BJ (cell line): Measurements from ENCODE around the gene INHBE. TPM values are rescaled to one million over a fixed set of nuclear protein-coding genes. Genes with fewer than 3 reads are reported as not detected.

Source experiments
- polyA plus RNA-seq: library from polyadenylated mRNA; depleted of rRNA; stranded (reverse); fragments of >200 nt; gene quantifications from 2 replicates; pipeline ENCODE4 v1.2.3, GENCODE V29; 2011; rRNA removed
- small RNA-seq: library from RNA; depleted of rRNA; stranded (forward); fragments of <200 nt; gene quantifications from one replicate; pipeline ENCODE3, GENCODE V24; 2012; ENCODE audit warnings: low replicate concordance, low read depth; ENCODE audit not compliant: insufficient read length

INHBE gene
- polyA plus RNA-seq, 1 experiment: 23.9 TPM

Small RNA genes lying within 50 kb of the gene (small RNA-seq; reads per million reads assigned to genes)
- gene RNU6-879P: not detected

Other genes with a start within 250 kb of the INHBE start
- gene NXPH4, start 238.5 kb upstream of the INHBE start, polyA plus RNA-seq: 1.4 and 2.8 TPM in 2 replicates
- 299 and 550 TPM in 2 replicates for gene SHMT2, start 225.6 kb upstream of the INHBE start, polyA plus RNA-seq
- 0.12 and 0.48 TPM in 2 replicates for gene STAC3, start 204.1 kb upstream of the INHBE start, polyA plus RNA-seq
- gene R3HDM2, start 24.3 kb upstream of the INHBE start, polyA plus RNA-seq: 12.6 and 27.4 TPM in 2 replicates
- 0.09 TPM in 1 of 2 replicates, not detected in the other for gene INHBC, start 20.5 kb upstream of the INHBE start, polyA plus RNA-seq
- 5.9 and 9.0 TPM in 2 replicates for gene GLI1, start 4.5 kb downstream of the INHBE start, polyA plus RNA-seq
- gene ARHGAP9, start 24.6 kb downstream of the INHBE start, polyA plus RNA-seq: 0.98 and 1.0 TPM in 2 replicates
- gene MARS1, start 32.8 kb downstream of the INHBE start, polyA plus RNA-seq: 280 and 378 TPM in 2 replicates
- 65.4 and 78.1 TPM in 2 replicates for gene DDIT3, start 65.2 kb downstream of the INHBE start, polyA plus RNA-seq
- gene MBD6, start 67.5 kb downstream of the INHBE start, polyA plus RNA-seq: 5.6 and 8.3 TPM in 2 replicates
- 133 and 167 TPM in 2 replicates for gene DCTN2, start 91.9 kb downstream of the INHBE start, polyA plus RNA-seq
- 0.50 and 0.64 TPM in 2 replicates for gene KIF5A, start 94.7 kb downstream of the INHBE start, polyA plus RNA-seq
- gene PIP4K2C, start 135.9 kb downstream of the INHBE start, polyA plus RNA-seq: 24.3 and 30.1 TPM in 2 replicates
- 18.7 and 26.0 TPM in 2 replicates for gene DTX3, start 149.5 kb downstream of the INHBE start, polyA plus RNA-seq
- gene ARHGEF25, start 156.1 kb downstream of the INHBE start, polyA plus RNA-seq: 18.0 and 26.0 TPM in 2 replicates
- 1.2 and 2.7 TPM in 2 replicates for gene B4GALNT1, start 177.9 kb downstream of the INHBE start, polyA plus RNA-seq
- gene OS9, start 238.8 kb downstream of the INHBE start, polyA plus RNA-seq: 312 and 415 TPM in 2 replicates